ENCODE results near the gene PRKCA.

The PRKCA gene

GRCh38 chr17:66664336-66664735 is 361.9 kb downstream of the PRKCA start:
- Histone ChIP-seq H2AFZ (ENCODE audit: low read length, unreplicated experiment) (no peak overlapping the region), H3K27me3 (ENCODE audit: insufficient read depth, low read length) (no peaks in the 10 kb centered on the region), H3K4me1 (ENCODE audit: control insufficient read depth, insufficient read depth, low read length, unreplicated experiment) (peaks cover 13% of the 10 kb centered on the region), H3K36me3 (ENCODE audit: insufficient read depth, low read length) (no peaks in the 10 kb centered on the region), H3K79me2 (ENCODE audit: control insufficient read depth, insufficient read depth, low read length, unreplicated experiment) (no peaks in the 10 kb centered on the region), H3K27ac (ENCODE audit: low read depth, low read length) (no peak overlapping the region), H3K4me3 (ENCODE audit: low read depth, low read length) (no peak overlapping the region)

- Histone ChIP-seq H3K4me3 (ENCODE audit: low read depth, low read length) (no peak overlapping the region), H2AFZ (ENCODE audit: low read length, unreplicated experiment) (no peak overlapping the region), H3K27me3 (ENCODE audit: insufficient read depth, low read length) (no peaks in the 10 kb centered on the region), H3K4me1 (ENCODE audit: control insufficient read depth, insufficient read depth, low read length, unreplicated experiment) (peaks cover 13% of the 10 kb centered on the region), H3K27ac (ENCODE audit: low read depth, low read length) (no peak overlapping the region), H3K79me2 (ENCODE audit: control insufficient read depth, insufficient read depth, low read length, unreplicated experiment) (no peaks in the 10 kb centered on the region), H3K36me3 (ENCODE audit: insufficient read depth, low read length) (no peaks in the 10 kb centered on the region)
Measured at GRCh38 chr17:66665194-66665593, 362.8 kb downstream of the PRKCA start.

- Histone ChIP-seq H3K36me3 (ENCODE audit: insufficient read depth, low read length) (no peaks in the 10 kb centered on the region), H3K4me1 (ENCODE audit: control insufficient read depth, insufficient read depth, low read length, unreplicated experiment) (no peaks in the 10 kb centered on the region), H3K79me2 (ENCODE audit: control insufficient read depth, insufficient read depth, low read length, unreplicated experiment) (no peaks in the 10 kb centered on the region), H2AFZ (ENCODE audit: low read length, unreplicated experiment) (no peak overlapping the region), H3K27me3 (ENCODE audit: insufficient read depth, low read length) (no peaks in the 10 kb centered on the region), H3K4me3 (ENCODE audit: low read depth, low read length) (no peak overlapping the region), H3K27ac (ENCODE audit: low read depth, low read length) (no peak overlapping the region)
Measured at GRCh38 chr17:66667090-66667489, 364.7 kb downstream of the PRKCA start.

DNA sequence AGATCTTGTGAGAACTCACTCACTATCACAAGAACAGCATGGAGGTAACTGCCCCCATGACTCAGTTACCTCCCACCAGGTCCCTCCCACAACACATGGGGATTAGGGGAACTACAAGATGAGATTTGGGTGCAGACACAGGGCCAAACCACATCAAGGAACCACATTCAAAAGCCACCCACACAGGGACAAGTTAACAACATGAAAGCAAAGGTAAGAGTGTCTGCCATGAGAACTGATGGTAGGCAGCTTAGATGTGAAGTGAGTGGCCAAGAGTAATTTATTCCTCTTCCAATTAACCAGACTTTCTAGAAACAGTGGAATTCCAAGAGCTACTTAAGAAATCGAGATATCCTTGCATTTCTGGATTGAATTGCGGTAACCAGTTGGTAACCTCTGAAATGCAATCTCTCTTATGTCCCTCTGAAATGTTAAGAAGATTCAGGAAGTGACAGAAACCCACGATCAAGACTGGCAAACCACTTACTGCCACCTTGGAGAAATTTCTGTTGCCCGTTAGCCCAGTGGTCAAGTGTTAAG is 365.1 kb downstream of the PRKCA start:
- Histone ChIP-seq H3K79me2 (ENCODE audit: control insufficient read depth, insufficient read depth, low read length, unreplicated experiment) (no peaks in the 10 kb centered on the region), H3K4me1 (ENCODE audit: control insufficient read depth, insufficient read depth, low read length, unreplicated experiment) (no peaks in the 10 kb centered on the region), H3K4me3 (ENCODE audit: low read depth, low read length) (no peak overlapping the region), H2AFZ (ENCODE audit: low read length, unreplicated experiment) (no peak overlapping the region), H3K27ac (ENCODE audit: low read depth, low read length) (no peak overlapping the region), H3K27me3 (ENCODE audit: insufficient read depth, low read length) (no peaks in the 10 kb centered on the region), H3K36me3 (ENCODE audit: insufficient read depth, low read length) (no peaks in the 10 kb centered on the region)

DNA sequence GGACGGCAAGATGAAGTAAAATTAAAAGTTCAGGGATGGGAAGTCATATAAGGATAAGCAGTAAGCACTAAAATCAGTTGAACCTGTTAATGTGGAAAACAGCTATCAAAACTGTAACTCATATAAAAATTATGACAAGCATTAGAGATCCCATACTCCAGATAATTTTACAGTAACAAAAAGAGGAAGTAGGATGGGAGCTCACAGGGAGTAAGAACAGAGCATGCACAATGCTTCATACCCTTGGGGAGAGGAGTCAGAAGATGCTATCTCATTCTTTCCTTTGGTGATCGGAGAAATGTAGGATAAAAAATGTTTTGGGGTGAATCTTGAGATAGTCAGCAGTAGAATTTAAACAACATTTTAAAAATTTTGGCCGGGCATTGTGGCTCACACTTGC is 367.8 kb downstream of the PRKCA start:
- no peaks in the 10 kb centered on the region for H3K4me1 ChIP-seq (ENCODE audit: control insufficient read depth, insufficient read depth, low read length, unreplicated experiment)
- H3K27me3 ChIP-seq (ENCODE audit: insufficient read depth, low read length): no peaks in the 10 kb centered on the region
- no peaks in the 10 kb centered on the region for H3K36me3 ChIP-seq (ENCODE audit: insufficient read depth, low read length)
- H3K27ac ChIP-seq (ENCODE audit: low read depth, low read length): no peak overlapping the region
- H2AFZ ChIP-seq (ENCODE audit: low read length, unreplicated experiment): no peak overlapping the region
- no peaks in the 10 kb centered on the region for H3K79me2 ChIP-seq (ENCODE audit: control insufficient read depth, insufficient read depth, low read length, unreplicated experiment)
- H3K4me3 ChIP-seq (ENCODE audit: low read depth, low read length): no peak overlapping the region

DNA sequence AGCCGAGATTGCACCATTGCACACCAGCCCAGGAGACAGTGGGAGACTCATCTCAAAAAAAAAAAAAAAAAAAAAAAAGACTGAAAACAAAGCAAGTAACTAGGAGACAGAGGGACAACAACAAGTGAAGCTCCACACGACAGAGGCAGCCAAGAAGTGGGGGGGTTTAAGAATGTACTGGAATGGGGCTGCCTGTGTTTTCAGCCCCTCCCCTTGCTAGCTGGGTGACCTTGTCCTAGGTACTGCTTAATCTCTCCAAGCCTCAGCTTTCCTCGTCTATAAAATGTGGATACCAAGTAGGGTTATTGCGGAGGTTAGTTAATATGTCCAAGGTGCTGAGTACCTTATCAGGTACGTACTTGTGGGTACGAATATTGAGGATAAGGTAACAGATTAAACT is 368.7 kb downstream of the PRKCA start:
- H3K4me1 ChIP-seq (ENCODE audit: control insufficient read depth, insufficient read depth, low read length, unreplicated experiment): peaks cover under 1% of the 10 kb centered on the region
- H3K36me3 ChIP-seq (ENCODE audit: insufficient read depth, low read length): no peaks in the 10 kb centered on the region
- H2AFZ ChIP-seq (ENCODE audit: low read length, unreplicated experiment): no peak overlapping the region
- H3K4me3 ChIP-seq (ENCODE audit: low read depth, low read length): no peak overlapping the region
- no peaks in the 10 kb centered on the region for H3K79me2 ChIP-seq (ENCODE audit: control insufficient read depth, insufficient read depth, low read length, unreplicated experiment)
- no peak overlapping the region for H3K27ac ChIP-seq (ENCODE audit: low read depth, low read length)
- H3K27me3 ChIP-seq (ENCODE audit: insufficient read depth, low read length): no peaks in the 10 kb centered on the region

GRCh38 chr17:66673668-66674276 is 371.4 kb downstream of the PRKCA start:
- Histone ChIP-seq H3K27ac (ENCODE audit: low read depth, low read length) (no peak overlapping the region), H3K4me3 (ENCODE audit: low read depth, low read length) (no peak overlapping the region), H2AFZ (ENCODE audit: low read length, unreplicated experiment) (no peak overlapping the region), H3K27me3 (ENCODE audit: insufficient read depth, low read length) (no peaks in the 10 kb centered on the region), H3K79me2 (ENCODE audit: control insufficient read depth, insufficient read depth, low read length, unreplicated experiment) (no peaks in the 10 kb centered on the region), H3K4me1 (ENCODE audit: control insufficient read depth, insufficient read depth, low read length, unreplicated experiment) (peaks cover 13% of the 10 kb centered on the region), H3K36me3 (ENCODE audit: insufficient read depth, low read length) (no peaks in the 10 kb centered on the region)

DNA sequence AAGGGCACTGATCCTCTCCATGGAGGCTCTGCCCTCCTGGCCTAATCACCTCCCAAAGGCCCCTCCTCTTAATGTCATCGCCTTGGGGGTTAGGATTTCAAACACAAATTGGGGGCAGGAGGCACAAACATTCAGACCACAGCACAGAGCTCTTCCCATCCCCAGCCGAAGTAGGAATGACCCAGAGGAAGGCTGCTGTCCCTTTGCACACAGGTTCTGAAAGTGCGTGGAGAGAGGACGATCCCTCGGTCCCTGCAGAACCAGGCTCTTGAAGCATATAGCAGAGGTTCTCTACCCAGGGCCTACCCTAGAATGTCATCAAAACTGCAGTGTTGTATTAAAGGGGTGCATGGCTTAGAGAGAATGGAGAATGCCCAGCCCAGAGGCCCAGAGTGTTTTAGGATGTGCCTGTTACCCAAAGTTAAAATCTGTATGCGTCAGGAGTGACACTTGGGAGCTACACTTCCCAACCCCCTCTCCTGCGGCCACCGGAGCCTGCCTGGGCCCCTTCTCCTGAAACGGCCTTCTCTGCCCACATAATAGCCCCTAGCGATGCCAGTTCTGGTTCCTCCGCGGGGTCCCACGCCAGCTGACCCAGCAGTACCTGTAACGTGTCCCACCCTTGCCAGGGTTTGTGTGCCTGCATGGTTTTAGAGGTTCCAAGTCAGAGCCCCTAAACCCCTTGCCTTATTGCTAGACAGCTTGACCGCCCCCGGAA is 373.0 kb downstream of the PRKCA start:
- Histone ChIP-seq H3K36me3 (ENCODE audit: insufficient read depth, low read length) (no peaks in the 10 kb centered on the region), H3K79me2 (ENCODE audit: control insufficient read depth, insufficient read depth, low read length, unreplicated experiment) (peaks cover 2% of the 10 kb centered on the region), H3K4me3 (ENCODE audit: low read depth, low read length) (no peak overlapping the region), H2AFZ (ENCODE audit: low read length, unreplicated experiment) (no peak overlapping the region), H3K4me1 (ENCODE audit: control insufficient read depth, insufficient read depth, low read length, unreplicated experiment) (peaks cover 13% of the 10 kb centered on the region), H3K27me3 (ENCODE audit: insufficient read depth, low read length) (no peaks in the 10 kb centered on the region), H3K27ac (ENCODE audit: low read depth, low read length) (no peak overlapping the region)

DNA sequence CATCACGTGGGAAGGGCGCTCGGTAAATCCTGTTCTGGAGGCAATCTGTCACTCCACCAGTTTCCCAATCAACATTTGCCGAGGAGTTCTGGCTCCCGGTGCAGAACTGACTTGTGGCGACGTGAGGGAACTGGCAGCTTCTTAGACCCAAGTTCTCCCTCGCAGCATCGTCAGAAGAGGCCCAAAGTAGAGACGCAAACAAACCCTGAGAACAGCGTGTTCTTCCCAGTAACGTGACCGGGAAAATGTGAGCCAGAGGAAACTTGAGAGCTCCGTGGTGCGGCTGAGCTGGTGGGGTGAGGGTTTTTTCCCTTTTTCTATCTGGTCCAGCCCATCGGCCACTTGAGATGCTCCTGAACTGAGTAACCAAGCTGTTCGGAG is 373.6 kb downstream of the PRKCA start:
- no peaks in the 10 kb centered on the region for H3K27me3 ChIP-seq (ENCODE audit: insufficient read depth, low read length)
- H3K36me3 ChIP-seq (ENCODE audit: insufficient read depth, low read length): no peaks in the 10 kb centered on the region
- H3K79me2 ChIP-seq (ENCODE audit: control insufficient read depth, insufficient read depth, low read length, unreplicated experiment): peaks cover 2% of the 10 kb centered on the region
- H3K27ac ChIP-seq (ENCODE audit: low read depth, low read length): no peak overlapping the region
- H3K4me3 ChIP-seq (ENCODE audit: low read depth, low read length): no peak overlapping the region
- no peak overlapping the region for H2AFZ ChIP-seq (ENCODE audit: low read length, unreplicated experiment)
- peaks cover 13% of the 10 kb centered on the region for H3K4me1 ChIP-seq (ENCODE audit: control insufficient read depth, insufficient read depth, low read length, unreplicated experiment)

DNA sequence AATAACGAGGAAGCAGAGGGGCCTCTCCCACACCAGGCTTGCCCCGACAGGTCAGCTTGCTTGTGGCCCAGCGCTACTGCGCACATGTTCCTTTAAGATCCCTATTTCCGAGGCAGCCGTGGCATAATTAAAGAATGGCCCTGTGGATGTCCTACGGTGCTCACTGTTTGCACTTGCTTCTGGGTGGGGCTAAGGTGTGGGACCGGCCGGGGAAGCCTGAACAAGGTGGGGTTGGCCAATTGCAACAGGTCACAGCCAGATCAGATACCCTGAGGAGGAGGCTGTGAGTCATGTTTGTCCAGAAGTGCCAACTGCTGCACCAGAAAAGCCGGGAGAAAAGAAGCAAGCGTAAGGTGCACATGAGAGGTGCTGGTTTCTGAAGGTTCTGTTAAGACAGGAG is 374.0 kb downstream of the PRKCA start:
- Histone ChIP-seq H3K79me2 (ENCODE audit: control insufficient read depth, insufficient read depth, low read length, unreplicated experiment) (peaks cover 2% of the 10 kb centered on the region), H3K4me1 (ENCODE audit: control insufficient read depth, insufficient read depth, low read length, unreplicated experiment) (peaks cover 13% of the 10 kb centered on the region), H2AFZ (ENCODE audit: low read length, unreplicated experiment) (no peak overlapping the region), H3K4me3 (ENCODE audit: low read depth, low read length) (no peak overlapping the region), H3K27ac (ENCODE audit: low read depth, low read length) (no peak overlapping the region), H3K36me3 (ENCODE audit: insufficient read depth, low read length) (no peaks in the 10 kb centered on the region), H3K27me3 (ENCODE audit: insufficient read depth, low read length) (no peaks in the 10 kb centered on the region)

Data from ACC112 (cell line).